ENCODE measurements around the gene LDAH. TPM values are rescaled to one million over a fixed set of nuclear protein-coding genes. Genes with fewer than 3 reads are reported as not detected.
A peak's percentile ranks its signal among the peaks of the same experiment; 100 is the strongest.
"Not testable (repeated sequence)": the region's sequence is repeated elsewhere in the genome, so short reads cannot be mapped to it uniquely, and the experiment has no call there.

LDAH gene
- polyA plus RNA-seq, 1 experiment: 10.0 TPM

GRCh38 chr2:20797096-20797495 lies 25.8 kb downstream of the LDAH start:
- DNase-seq (ENCODE audit: low read depth): no peak
- Histone ChIP-seq H3K27me3 (ENCODE audit: control insufficient read depth, insufficient read depth, low read length) (no peaks in the 10 kb centered on the region), H3K4me3 (ENCODE audit: low read depth, low read length) (no peak overlapping the region), H3K36me3 (ENCODE audit: control insufficient read depth, insufficient read depth, low read length) (no peaks in the 10 kb centered on the region)
- TF ChIP-seq CTCF (IDR thresholded peaks at IDR 0.05; ENCODE audit: insufficient read depth, low read depth, low read length): no peak
- ChIA-PET CTCF (interaction anchor here (1.6 kb wide), 1 partner anchor 16 kb away, joined by 3 read pairs; no protein-coding TSS in a partner anchor), POLR2A (no interaction called here)

- no peak for TF ChIP-seq CTCF (IDR thresholded peaks at IDR 0.05; ENCODE audit: insufficient read depth, low read depth, low read length)
- Histone ChIP-seq H3K36me3 (ENCODE audit: control insufficient read depth, insufficient read depth, low read length) (no peaks in the 10 kb centered on the region), H3K4me3 (ENCODE audit: low read depth, low read length) (no peak overlapping the region), H3K27me3 (ENCODE audit: control insufficient read depth, insufficient read depth, low read length) (no peaks in the 10 kb centered on the region)
- DNase-seq (ENCODE audit: low read depth): no peak
- POLR2A ChIA-PET: no interaction called here
- CTCF ChIA-PET: interaction anchor here (1.6 kb wide), 1 partner anchor 15 kb away, joined by 3 read pairs; no protein-coding TSS in a partner anchor
Observed at GRCh38 chr2:20796374-20796791, 26.5 kb downstream of the LDAH start.

- H3K4me3 ChIP-seq (ENCODE audit: low read depth, low read length); DNase-seq (ENCODE audit: low read depth); POLR2A ChIA-PET; CTCF ChIA-PET; H3K27me3 ChIP-seq (ENCODE audit: control insufficient read depth, insufficient read depth, low read length); H3K36me3 ChIP-seq (ENCODE audit: control insufficient read depth, insufficient read depth, low read length): not testable (repeated sequence)
Observed at GRCh38 chr2:20793944-20794343, 29.0 kb downstream of the LDAH start.

GRCh38 chr2:20781656-20782265 lies 41.1 kb downstream of the LDAH start:
- 0 out of 2 replicates have a peak, but pooled peaks cover 2% of the 10 kb centered on the region for H3K36me3 ChIP-seq (ENCODE audit: control insufficient read depth, insufficient read depth, low read length)
- no peaks in the 10 kb centered on the region for H3K27me3 ChIP-seq (ENCODE audit: control insufficient read depth, insufficient read depth, low read length)
- H3K4me3 ChIP-seq (ENCODE audit: low read depth, low read length): no peak overlapping the region
- ChIA-PET CTCF (interaction anchor here (0.7 to 3.7 kb wide), 26 partner anchors 10 to 336 kb away, joined by 3 to 35 read pairs (median 4); partner anchors contain the start of gene LDAH), POLR2A (no interaction called here)
- no peak for DNase-seq (ENCODE audit: low read depth)
- TF ChIP-seq CTCF (IDR thresholded peaks at IDR 0.05; ENCODE audit: insufficient read depth, low read depth, low read length): peak; percentile 73

- no peaks in the 10 kb centered on the region for H3K27me3 ChIP-seq (ENCODE audit: control insufficient read depth, insufficient read depth, low read length)
- POLR2A ChIA-PET: interaction anchor here (0.7 kb wide), 1 partner anchor 38 kb away, joined by 3 read pairs; no protein-coding TSS in a partner anchor
- TF ChIP-seq CTCF (IDR thresholded peaks at IDR 0.05; ENCODE audit: insufficient read depth, low read depth, low read length): no peak
- H3K36me3 ChIP-seq (ENCODE audit: control insufficient read depth, insufficient read depth, low read length): peaks cover 4% of the 10 kb centered on the region; the same call in 1 of the 2 replicates
- CTCF ChIA-PET: interaction anchor here (0.6 to 4.3 kb wide), 5 partner anchors 11 to 114 kb away, joined by 3 to 20 read pairs (median 3); no protein-coding TSS in a partner anchor
- no peak overlapping the region for H3K4me3 ChIP-seq (ENCODE audit: low read depth, low read length)
- DNase-seq (ENCODE audit: low read depth): peak; percentile 25
Observed at GRCh38 chr2:20771299-20771698, 51.6 kb downstream of the LDAH start.
